Measurements from ENCODE around the gene FTO.

DNA sequence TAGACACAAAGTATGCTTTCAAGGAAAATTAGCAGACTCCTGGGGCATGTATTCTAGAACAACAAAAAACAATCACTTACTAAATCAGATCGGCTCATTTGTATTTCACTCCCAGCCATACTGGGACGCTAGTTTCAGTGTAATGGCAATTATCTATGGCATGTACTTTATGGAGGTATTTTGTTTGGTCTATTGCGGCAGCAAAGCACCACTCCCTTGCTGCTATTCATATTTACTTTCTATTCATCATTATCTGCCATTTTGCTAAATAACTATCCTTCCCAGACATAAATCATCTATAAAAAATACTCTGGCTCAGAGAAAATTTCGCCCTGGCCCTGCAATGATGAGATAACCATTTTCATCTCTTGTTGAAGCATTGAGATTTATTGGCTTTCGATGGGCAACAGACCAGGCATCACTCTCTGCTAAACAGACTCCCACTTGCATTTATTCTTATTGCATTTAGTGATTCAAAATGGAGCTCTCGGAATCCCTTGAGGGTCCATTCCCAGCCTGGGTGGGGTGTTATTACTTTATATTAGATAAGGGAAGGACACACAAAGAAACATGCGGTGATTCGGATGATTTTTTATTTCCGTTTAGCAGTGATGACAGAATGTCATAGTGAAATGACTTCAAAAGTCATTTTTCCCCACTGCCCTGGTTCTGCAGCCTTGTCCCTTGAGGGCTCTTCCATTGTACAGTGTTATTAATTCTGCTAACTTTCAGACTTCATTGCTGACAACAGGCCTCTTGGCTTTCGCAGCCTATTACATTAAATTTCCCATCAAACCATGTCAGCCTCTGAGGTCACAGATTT is 356.9 kb downstream of the FTO start:
- TF ChIP-seq, protein P1, sequence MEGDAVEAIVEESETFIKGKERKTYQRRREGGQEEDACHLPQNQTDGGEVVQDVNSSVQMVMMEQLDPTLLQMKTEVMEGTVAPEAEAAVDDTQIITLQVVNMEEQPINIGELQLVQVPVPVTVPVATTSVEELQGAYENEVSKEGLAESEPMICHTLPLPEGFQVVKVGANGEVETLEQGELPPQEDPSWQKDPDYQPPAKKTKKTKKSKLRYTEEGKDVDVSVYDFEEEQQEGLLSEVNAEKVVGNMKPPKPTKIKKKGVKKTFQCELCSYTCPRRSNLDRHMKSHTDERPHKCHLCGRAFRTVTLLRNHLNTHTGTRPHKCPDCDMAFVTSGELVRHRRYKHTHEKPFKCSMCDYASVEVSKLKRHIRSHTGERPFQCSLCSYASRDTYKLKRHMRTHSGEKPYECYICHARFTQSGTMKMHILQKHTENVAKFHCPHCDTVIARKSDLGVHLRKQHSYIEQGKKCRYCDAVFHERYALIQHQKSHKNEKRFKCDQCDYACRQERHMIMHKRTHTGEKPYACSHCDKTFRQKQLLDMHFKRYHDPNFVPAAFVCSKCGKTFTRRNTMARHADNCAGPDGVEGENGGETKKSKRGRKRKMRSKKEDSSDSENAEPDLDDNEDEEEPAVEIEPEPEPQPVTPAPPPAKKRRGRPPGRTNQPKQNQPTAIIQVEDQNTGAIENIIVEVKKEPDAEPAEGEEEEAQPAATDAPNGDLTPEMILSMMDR (IDR thresholded peaks at IDR 0.05): no peak
- no peak for TF ChIP-seq EZH2 (IDR thresholded peaks at IDR 0.05)
